ENCODE results near the gene TMEM178B. TPM values are rescaled to one million over a fixed set of nuclear protein-coding genes. Genes with fewer than 3 reads are reported as not detected.

Gene TMEM178B
- total and polyA plus RNA-seq, 7 donors = 0.16 to 4.7 (median 1.4) TPM; not detected in 2

GRCh38 chr7:141427134-141427533 lies 353.3 kb downstream of the TMEM178B start:
- TF ChIP-seq EP300 (IDR thresholded peaks at IDR 0.05) (no peak), CTCF (IDR thresholded peaks at IDR 0.05) (no peak), POLR2A (IDR thresholded peaks at IDR 0.05) (no peak), POLR2AphosphoS5 (IDR thresholded peaks at IDR 0.05) (no peak)
- intact Hi-C loops (cut with DNase I) = no loop called here
- H3K4me3 ChIP-seq = no peak overlapping the region
- no peaks in the 10 kb centered on the region for H3K36me3 ChIP-seq
- DNase-seq = no peak
- peaks cover 0 to 5% (median 3%) of the 10 kb centered on the region in 4 donors for H3K9me3 ChIP-seq
- no peak overlapping the region for H3K27ac ChIP-seq
- no peaks in the 10 kb centered on the region for H3K4me1 ChIP-seq
- H3K27me3 ChIP-seq = no peaks in the 10 kb centered on the region

DNA sequence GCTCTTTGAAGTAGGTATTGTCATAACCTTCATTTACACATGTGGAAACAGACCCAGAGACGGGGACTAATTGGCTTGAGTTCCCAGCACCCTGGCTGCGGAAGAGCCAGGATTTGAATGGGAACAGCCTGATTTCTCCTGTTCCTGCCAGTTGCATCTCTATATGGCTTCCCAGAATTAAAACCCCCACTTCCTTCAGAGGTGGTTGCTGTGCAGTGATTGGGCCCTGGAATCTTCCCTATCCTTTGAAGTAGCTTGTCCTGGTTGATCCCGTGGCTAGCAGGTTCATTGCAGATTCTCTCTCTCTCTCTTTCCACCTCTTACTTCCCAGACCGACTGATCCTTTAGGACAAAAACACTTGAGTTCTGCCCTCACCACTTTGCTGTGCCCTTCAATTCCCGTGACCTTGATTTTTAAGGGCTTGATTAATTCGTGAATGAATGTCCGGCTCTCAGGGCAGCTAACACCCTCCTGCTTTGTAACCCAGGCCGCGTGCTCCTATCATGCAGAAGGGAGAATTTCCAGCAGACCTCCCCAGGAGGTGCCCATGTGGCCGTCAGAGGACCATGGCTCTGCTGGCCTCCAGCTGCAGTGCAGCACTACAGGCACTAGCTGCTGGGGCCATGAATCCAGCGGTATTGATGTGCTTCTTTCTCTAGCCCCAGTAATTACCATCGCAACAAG lies 356.7 kb downstream of the TMEM178B start:
- H3K27me3 ChIP-seq = no peaks in the 10 kb centered on the region
- 40 to 51% methylated on average over 12 of the region's 12 CpGs for WGBS, 2 donors

DNA sequence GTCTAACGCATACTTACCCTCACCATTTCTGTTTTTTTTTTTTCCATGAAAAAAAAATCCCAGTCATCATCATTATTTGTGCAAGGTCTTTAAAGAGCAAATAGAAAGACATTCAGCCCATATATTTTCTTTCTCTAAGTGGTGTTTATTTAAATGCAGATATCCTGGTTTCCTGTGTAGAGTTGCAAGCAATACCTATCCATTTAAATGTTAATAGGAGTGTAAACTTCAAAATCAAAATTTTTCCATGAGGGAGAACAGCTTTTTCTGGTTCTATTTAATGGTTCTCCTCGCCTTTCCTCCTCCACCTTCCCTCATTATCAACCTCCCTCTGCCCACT lies 357.2 kb downstream of the TMEM178B start:
- no peak overlapping the region for H3K4me3 ChIP-seq
- no peak for TF ChIP-seq CTCF (IDR thresholded peaks at IDR 0.05)
- TF ChIP-seq EP300 (IDR thresholded peaks at IDR 0.05) = no peak
- no peak for TF ChIP-seq POLR2AphosphoS5 (IDR thresholded peaks at IDR 0.05)
- no peak for DNase-seq
- peaks cover 0 to 5% (median 3%) of the 10 kb centered on the region in 4 donors for H3K9me3 ChIP-seq
- WGBS, 2 donors = 58 to 67% methylated on average over 2 of the region's 2 CpGs
- intact Hi-C loops (cut with DNase I) = no loop called here
- H3K27me3 ChIP-seq = no peaks in the 10 kb centered on the region
- no peaks in the 10 kb centered on the region for H3K36me3 ChIP-seq
- H3K4me1 ChIP-seq = no peaks in the 10 kb centered on the region
- H3K27ac ChIP-seq = no peak overlapping the region

More for the DNA sequence above, 356.7 kb downstream of the TMEM178B start:
- Histone ChIP-seq H3K4me3 (no peak overlapping the region), H3K27ac (no peak overlapping the region), H3K9me3 (peaks cover 0 to 5% (median 3%) of the 10 kb centered on the region in 4 donors), H3K4me1 (no peaks in the 10 kb centered on the region), H3K36me3 (no peaks in the 10 kb centered on the region)
- intact Hi-C loops (cut with DNase I) = no loop called here
- no peak for DNase-seq
- TF ChIP-seq POLR2A (IDR thresholded peaks at IDR 0.05) (no peak), EP300 (IDR thresholded peaks at IDR 0.05) (no peak), POLR2AphosphoS5 (IDR thresholded peaks at IDR 0.05) (no peak), CTCF (IDR thresholded peaks at IDR 0.05) (no peak)

GRCh38 chr7:141431711-141432110 lies 357.8 kb downstream of the TMEM178B start:
- no peak for DNase-seq
- intact Hi-C loops (cut with DNase I) = no loop called here
- Histone ChIP-seq H3K9me3 (peaks cover 0 to 5% (median 3%) of the 10 kb centered on the region in 4 donors), H3K4me1 (no peaks in the 10 kb centered on the region), H3K4me3 (no peak overlapping the region), H3K27me3 (no peaks in the 10 kb centered on the region), H3K27ac (no peak overlapping the region), H3K36me3 (no peaks in the 10 kb centered on the region)
- WGBS, 2 donors = 77 to 78% methylated on average over 1 of the region's 1 CpG
- TF ChIP-seq EP300 (IDR thresholded peaks at IDR 0.05) (no peak), CTCF (IDR thresholded peaks at IDR 0.05) (no peak), POLR2AphosphoS5 (IDR thresholded peaks at IDR 0.05) (no peak), POLR2A (IDR thresholded peaks at IDR 0.05) (no peak)

- Histone ChIP-seq H3K4me1 (no peaks in the 10 kb centered on the region), H3K9me3 (no peaks in the 10 kb centered on the region), H3K27me3 (no peaks in the 10 kb centered on the region), H3K36me3 (no peaks in the 10 kb centered on the region), H3K4me3 (no peak overlapping the region), H3K27ac (no peak overlapping the region)
- 79 to 87% methylated on average over 2 of the region's 2 CpGs for WGBS, 2 donors
- no peak for TF ChIP-seq POLR2AphosphoS5 (IDR thresholded peaks at IDR 0.05)
- no peak for TF ChIP-seq CTCF (IDR thresholded peaks at IDR 0.05)
- intact Hi-C loops (cut with DNase I) = no loop called here
- no peak for DNase-seq
Measured at GRCh38 chr7:141433698-141434097, 359.8 kb downstream of the TMEM178B start.

Measured in sigmoid colon (tissue), 7 donors.